Chondrocyte (in vitro differentiated cells): ENCODE results near the gene PPP2R5A. TPM values are rescaled to one million over a fixed set of nuclear protein-coding genes. Genes with fewer than 3 reads are reported as not detected.

Experiments
- total RNA-seq: library from RNA; stranded (reverse); gene quantifications from 3 replicates; pipeline ENCODE4 v1.2.1, GENCODE V29; 2021

PPP2R5A gene
- total RNA-seq, 1 donor from 2014 or later: 16.8 TPM

Other genes starting within 250 kb of the PPP2R5A start
- gene INTS7, start 249.9 kb upstream of the PPP2R5A start, total RNA-seq: 14.5 to 18.6 TPM (median 17.8 TPM) in 3 replicates
- gene DTL, start 249.7 kb upstream of the PPP2R5A start, total RNA-seq: 3.6 to 24.2 TPM (median 3.8 TPM) in 3 replicates
- 7.6 to 11.2 TPM (median 9.7 TPM) in 3 replicates for gene PACC1, start 129.5 kb downstream of the PPP2R5A start, total RNA-seq
- gene NENF, start 147.5 kb downstream of the PPP2R5A start, total RNA-seq: 48.6 to 55.0 TPM (median 50.1 TPM) in 3 replicates